ENCODE results near the gene PCCA. TPM values are rescaled to one million over a fixed set of nuclear protein-coding genes. Genes with fewer than 3 reads are reported as not detected.

PCCA gene
- polyA plus RNA-seq, 1 of the 3 experiments (the other 2 are of a cell fraction): 7.3 TPM

GRCh38 chr13:100179276-100179675 is 90.4 kb downstream of the PCCA start:
- Histone ChIP-seq H3K4me3 (ENCODE audit: low read depth in 2 of 2, low read length in 1 of 2) (no peak overlapping the region), H3K79me2 (ENCODE audit: insufficient read depth) (no peaks in the 10 kb centered on the region; the same call in none of the 2 replicates), H3K27ac (ENCODE audit: low read depth in 2 of 2, low read length in 1 of 2) (no peak overlapping the region), H3K4me2 (no peak overlapping the region), H3K4me1 (ENCODE audit: control insufficient read depth in 1 of 2, insufficient read depth in 2 of 2, low read depth in 1 of 2, low read length in 1 of 2) (peaks cover 5 to 20% of the 10 kb centered on the region in 2 experiments; a peak in 2 of 4 replicates), H4K20me1 (ENCODE audit: insufficient read depth) (no peaks in the 10 kb centered on the region), H3K36me3 (replicated peaks in 1 of 2; ENCODE audit: control insufficient read depth in 1 of 2, insufficient read depth in 2 of 2, low read length in 1 of 2) (no peaks in the 10 kb centered on the region), H3K27me3 (ENCODE audit: insufficient read depth) (no peaks in the 10 kb centered on the region), H3K9me2 (no peaks in the 10 kb centered on the region), H3K9me3 (no peaks in the 10 kb centered on the region), H2AFZ (ENCODE audit: low read depth) (no peak overlapping the region), H3F3A (replicated peaks; ENCODE audit: insufficient read depth) (no peaks in the 10 kb centered on the region), H3K9ac (no peak overlapping the region)
- no peak for DNase-seq
- ChIA-PET CTCF (interaction anchor here (0.8 to 1.0 kb wide), 2 partner anchors 53 to 63 kb away, joined by 3 read pairs; no protein-coding TSS in a partner anchor), POLR2A (no interaction called here)
- TF ChIP-seq SMC3 (IDR thresholded peaks at IDR 0.05; ENCODE audit: low read depth, low read length) (no peak), USF1 (IDR thresholded peaks at IDR 0.05; ENCODE audit: borderline replicate concordance, low read depth) (no peak), RFX5 (IDR thresholded peaks at IDR 0.05; ENCODE audit: low read length) (no peak), USF2 (IDR thresholded peaks at IDR 0.05; ENCODE audit: borderline replicate concordance, low read depth, low read length) (no peak), RAD21 (IDR thresholded peaks at IDR 0.05; ENCODE audit: low read length) (no peak), PBX3 (IDR thresholded peaks at IDR 0.05) (no peak), FOXM1 (IDR thresholded peaks at IDR 0.05; ENCODE audit: low read depth) (no peak), MXI1 (IDR thresholded peaks at IDR 0.05; ENCODE audit: low read depth, low read length) (no peak), MEF2A (IDR thresholded peaks at IDR 0.05; ENCODE audit: borderline replicate concordance, low read depth) (no peak)
- WGBS (ENCODE audit: low lambda C conversion rate): 90% methylated on average over 3 of the region's 3 CpGs

- H3K9ac ChIP-seq: no peak overlapping the region
- peaks cover 7% of the 10 kb centered on the region; the same call in 1 of the 2 replicates for H3K79me2 ChIP-seq (ENCODE audit: insufficient read depth)
- ChIA-PET POLR2A (no interaction called here), CTCF (interaction anchor here (0.8 to 1.6 kb wide), 3 partner anchors 10 to 528 kb away, joined by 3 read pairs; no protein-coding TSS in a partner anchor)
- H3K9me2 ChIP-seq: no peaks in the 10 kb centered on the region
- no peaks in the 10 kb centered on the region for H3F3A ChIP-seq (replicated peaks; ENCODE audit: insufficient read depth)
- H3K9me3 ChIP-seq: no peaks in the 10 kb centered on the region
- no peak overlapping the region for H3K27ac ChIP-seq (ENCODE audit: low read depth in 2 of 2, low read length in 1 of 2)
- no peaks in the 10 kb centered on the region for H4K20me1 ChIP-seq (ENCODE audit: insufficient read depth)
- H3K27me3 ChIP-seq (ENCODE audit: insufficient read depth): no peaks in the 10 kb centered on the region
- no peak overlapping the region for H3K4me2 ChIP-seq
- no peak overlapping the region for H2AFZ ChIP-seq (ENCODE audit: low read depth)
- DNase-seq: no peak
- no peak overlapping the region for H3K4me3 ChIP-seq (ENCODE audit: low read depth in 2 of 2, low read length in 1 of 2)
- H3K4me1 ChIP-seq (ENCODE audit: control insufficient read depth in 1 of 2, insufficient read depth in 2 of 2, low read depth in 1 of 2, low read length in 1 of 2): no peaks in the 10 kb centered on the region
- H3K36me3 ChIP-seq (replicated peaks in 1 of 2; ENCODE audit: control insufficient read depth in 1 of 2, insufficient read depth in 2 of 2, low read length in 1 of 2): peaks cover 0 to 3% of the 10 kb centered on the region in 2 experiments
- WGBS (ENCODE audit: low lambda C conversion rate): 94% methylated on average over 4 of the region's 4 CpGs
- no peak for TF ChIP-seq ELF1 (IDR thresholded peaks at IDR 0.05)
- TF ChIP-seq RCOR1 (IDR thresholded peaks at IDR 0.05; ENCODE audit: low read length): no peak
- TF ChIP-seq TAF1 (IDR thresholded peaks at IDR 0.05; ENCODE audit: borderline replicate concordance, low read depth, low read length): no peak
- no peak for TF ChIP-seq CHD2 (IDR thresholded peaks at IDR 0.05; ENCODE audit: low read length, partially characterized antibody)
- no peak for TF ChIP-seq RFX5 (IDR thresholded peaks at IDR 0.05; ENCODE audit: low read length)
- no peak for TF ChIP-seq RAD21 (IDR thresholded peaks at IDR 0.05; ENCODE audit: low read length)
- no peak for TF ChIP-seq REST (IDR thresholded peaks at IDR 0.05; ENCODE audit: low read depth, low read length)
- no peak for TF ChIP-seq POLR2AphosphoS5 (IDR thresholded peaks at IDR 0.05; ENCODE audit: low read depth, low read length)
- no peak for TF ChIP-seq NFIC (IDR thresholded peaks at IDR 0.05; ENCODE audit: borderline replicate concordance)
- TF ChIP-seq FOSL2 (IDR thresholded peaks at IDR 0.05; ENCODE audit: borderline replicate concordance, low read depth): no peak
- TF ChIP-seq RXRA (IDR thresholded peaks at IDR 0.05; ENCODE audit: borderline replicate concordance, low read depth): no peak
- no peak for TF ChIP-seq GABPA (IDR thresholded peaks at IDR 0.05; ENCODE audit: low read depth)
- TF ChIP-seq EZH2phosphoT487 (IDR thresholded peaks at IDR 0.05; ENCODE audit: borderline replicate concordance, low read depth): no peak
- TF ChIP-seq SMC3 (IDR thresholded peaks at IDR 0.05; ENCODE audit: low read depth, low read length): no peak
- TF ChIP-seq YY1 (IDR thresholded peaks at IDR 0.05; ENCODE audit: low read depth): no peak
Observed at GRCh38 chr13:100182900-100183490, 94.1 kb downstream of the PCCA start.
